Fibroblast of lung (primary cell): ENCODE results near the gene ADGRV1. TPM values are rescaled to one million over a fixed set of nuclear protein-coding genes. Genes with fewer than 3 reads are reported as not detected.
"Not testable (repeated sequence)": the region's sequence is repeated elsewhere in the genome, so short reads cannot be mapped to it uniquely, and the experiment has no call there.

Experiments used
- DNase-seq, 2 donors: peaks; one replicate each; pipeline versions ENCODE4 v3.0.0 to v3.0.0-alpha.2; 2010; ENCODE audit warnings: low read depth in 2 of 2
- H2AFZ ChIP-seq: 2 replicates; pipeline ENCODE4 v1.5.1; 2012; ENCODE audit warnings: low read length, control low read depth, inconsistent platforms
- H3K27ac ChIP-seq: 2 replicates; pipeline ENCODE4 v1.5.1; 2011; ENCODE audit warnings: low read length, control low read depth; ENCODE audit not compliant: insufficient read depth
- H3K27me3 ChIP-seq: 2 replicates; pipeline ENCODE4 v1.5.1; 2011; ENCODE audit warnings: mild to moderate bottlenecking, low read length; ENCODE audit not compliant: control insufficient read depth, insufficient read depth
- H3K36me3 ChIP-seq: 2 replicates; pipeline ENCODE4 v1.5.1; 2011; ENCODE audit warnings: low read length; ENCODE audit not compliant: control insufficient read depth, insufficient read depth
- H3K4me1 ChIP-seq: 2 replicates; pipeline ENCODE4 v1.5.1; 2011; ENCODE audit warnings: low read length; ENCODE audit not compliant: control insufficient read depth, insufficient read depth; ENCODE audit errors: extremely low read depth
- H3K4me2 ChIP-seq: 2 replicates; pipeline ENCODE4 v1.5.1; 2011; ENCODE audit warnings: low read length, control low read depth; ENCODE audit not compliant: insufficient read depth; ENCODE audit errors: extremely low read depth
- H3K4me3 ChIP-seq, 4 experiments: fragments of 200-600 bp in 1 of 4; sonication (generic) in 1 of 4; replicated peaks in 1 of 4; 2 replicates each; pipeline ENCODE4 v1.5.1; 2011 to 2016; ENCODE audit warnings: low read length in 4 of 4, low read depth in 3 of 4, mild to moderate bottlenecking in 3 of 4, control low read depth in 2 of 4, inconsistent platforms in 1 of 4, mixed read lengths in 1 of 4; ENCODE audit not compliant: insufficient read depth in 1 of 4; ENCODE audit errors: control extremely low read depth in 1 of 4
- H3K79me2 ChIP-seq: 2 replicates; pipeline ENCODE4 v1.5.1; 2012; ENCODE audit warnings: mild to moderate bottlenecking, low read length, inconsistent platforms; ENCODE audit not compliant: control insufficient read depth, insufficient read depth
- H3K9ac ChIP-seq: 2 replicates; pipeline ENCODE4 v1.5.1; 2011; ENCODE audit warnings: mild to moderate bottlenecking, low read length, control low read depth; ENCODE audit not compliant: insufficient read depth
- H3K9me3 ChIP-seq: 2 replicates; pipeline ENCODE4 v1.5.1; 2012; ENCODE audit warnings: low read depth, low read length; ENCODE audit not compliant: control insufficient read depth, insufficient read depth
- H4K20me1 ChIP-seq: 2 replicates; pipeline ENCODE4 v1.5.1; 2011; ENCODE audit warnings: low read length; ENCODE audit not compliant: control insufficient read depth, insufficient read depth; ENCODE audit errors: extremely low read depth
- EZH2 ChIP-seq: IDR thresholded peaks from 2 replicates; pipeline ENCODE4 v1.5.1; 2012; ENCODE audit warnings: low read length, control low read depth, mild to moderate bottlenecking; ENCODE audit errors: missing control alignments
- polyA plus RNA-seq, 2 donors: library from polyadenylated mRNA; depleted of rRNA in 1 of 2; stranded (reverse) in 1 of 2; unstranded in 1 of 2; fragments of >200 nt; gene quantifications; 2 replicates each; pipeline ENCODE4 v1.2.1, GENCODE V29; 2011 to 2012; ENCODE audit warnings: missing spikeins in 1 of 2
- total RNA-seq: library from RNA; depleted of rRNA; stranded (reverse); fragments of >200 nt; gene quantifications from 2 replicates; pipeline ENCODE4 v1.2.1, GENCODE V29; 2014
- TF ChIP-seq, protein P1 (sequence below), 2 donors: IDR thresholded peaks in 1 of 2; conservative IDR thresholded peaks in 1 of 2; 1 replicate in 1 of 2; 2 replicates in 1 of 2; pipeline ENCODE4 v1.5.1; 2011 to 2012; ENCODE audit warnings: low read length in 2 of 2, control low read depth in 1 of 2, inconsistent platforms in 1 of 2, low read depth in 1 of 2, mild to moderate bottlenecking in 1 of 2

ADGRV1 gene
- total and polyA plus RNA-seq, 2 donors (not counting 1 experiment from before 2014, with no cell fraction given), result 0.15 to 0.17 TPM

DNA sequence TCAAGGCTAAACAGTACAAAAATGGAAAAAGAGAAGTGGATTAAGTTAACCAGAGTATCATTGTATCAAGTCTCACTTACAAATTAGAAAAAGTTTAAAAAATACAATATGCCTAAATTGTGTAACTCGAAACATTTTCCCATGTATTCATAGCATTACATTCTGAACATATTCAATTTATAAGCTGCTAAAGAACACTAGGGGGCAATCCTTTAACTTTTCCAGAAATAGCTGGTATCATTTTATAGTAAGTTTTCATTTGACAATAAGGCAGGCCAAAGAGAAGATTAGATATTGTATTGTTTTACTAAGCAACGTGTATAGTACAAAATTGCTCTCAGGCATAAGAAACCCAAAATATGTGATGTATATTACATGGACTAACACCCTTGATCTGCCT lies 234.6 kb downstream of the ADGRV1 start:
- H3K4me3 ChIP-seq, result no peak overlapping the region
- TF ChIP-seq EZH2, result no peak
- TF ChIP-seq, protein P1, sequence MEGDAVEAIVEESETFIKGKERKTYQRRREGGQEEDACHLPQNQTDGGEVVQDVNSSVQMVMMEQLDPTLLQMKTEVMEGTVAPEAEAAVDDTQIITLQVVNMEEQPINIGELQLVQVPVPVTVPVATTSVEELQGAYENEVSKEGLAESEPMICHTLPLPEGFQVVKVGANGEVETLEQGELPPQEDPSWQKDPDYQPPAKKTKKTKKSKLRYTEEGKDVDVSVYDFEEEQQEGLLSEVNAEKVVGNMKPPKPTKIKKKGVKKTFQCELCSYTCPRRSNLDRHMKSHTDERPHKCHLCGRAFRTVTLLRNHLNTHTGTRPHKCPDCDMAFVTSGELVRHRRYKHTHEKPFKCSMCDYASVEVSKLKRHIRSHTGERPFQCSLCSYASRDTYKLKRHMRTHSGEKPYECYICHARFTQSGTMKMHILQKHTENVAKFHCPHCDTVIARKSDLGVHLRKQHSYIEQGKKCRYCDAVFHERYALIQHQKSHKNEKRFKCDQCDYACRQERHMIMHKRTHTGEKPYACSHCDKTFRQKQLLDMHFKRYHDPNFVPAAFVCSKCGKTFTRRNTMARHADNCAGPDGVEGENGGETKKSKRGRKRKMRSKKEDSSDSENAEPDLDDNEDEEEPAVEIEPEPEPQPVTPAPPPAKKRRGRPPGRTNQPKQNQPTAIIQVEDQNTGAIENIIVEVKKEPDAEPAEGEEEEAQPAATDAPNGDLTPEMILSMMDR (conservative IDR thresholded peaks at IDR 0.05 in 1 of 2, IDR thresholded peaks at IDR 0.05 in 1 of 2; ENCODE audit: low read depth in 1 of 2, low read length in 2 of 2), result peak in 1 of 2 donors; percentile 22
- no peaks in the 10 kb centered on the region for H3K27me3 ChIP-seq
- no peaks in the 10 kb centered on the region for H3K79me2 ChIP-seq
- no peaks in the 10 kb centered on the region for H3K36me3 ChIP-seq
- no peaks in the 10 kb centered on the region for H3K9me3 ChIP-seq
- H3K27ac ChIP-seq, result no peak overlapping the region
- H4K20me1 ChIP-seq, result no peaks in the 10 kb centered on the region
- H3K4me1 ChIP-seq, result no peaks in the 10 kb centered on the region
- no peak overlapping the region for H3K4me2 ChIP-seq
- DNase-seq, result peak in 1 of 2 donors; percentile 12
- H3K9ac ChIP-seq, result no peak overlapping the region
- no peak overlapping the region for H2AFZ ChIP-seq

DNA sequence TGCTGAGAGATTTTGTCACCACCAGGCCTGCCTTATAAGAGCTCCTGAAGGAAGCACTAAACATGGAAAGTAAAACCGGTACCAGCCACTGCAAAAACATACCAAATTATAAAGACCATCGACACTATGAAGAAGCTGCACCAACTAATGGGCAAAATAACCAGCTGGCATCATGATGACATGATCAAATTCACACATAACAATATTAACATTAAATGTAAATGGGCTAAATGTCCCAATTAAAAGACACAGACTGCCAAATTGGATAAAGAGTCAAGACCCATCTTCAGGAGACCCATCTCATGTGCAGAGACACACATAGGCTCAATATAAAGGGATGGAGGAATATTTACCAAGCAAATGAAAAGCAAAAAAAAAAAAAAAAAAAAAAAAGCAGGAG lies 238.3 kb downstream of the ADGRV1 start:
- H3K4me2 ChIP-seq, DNase-seq, H3K4me1 ChIP-seq, H3K4me3 ChIP-seq, H3K36me3 ChIP-seq, H3K9me3 ChIP-seq, H4K20me1 ChIP-seq, H3K27me3 ChIP-seq, H3K79me2 ChIP-seq, H3K9ac ChIP-seq, H2AFZ ChIP-seq, H3K27ac ChIP-seq: not testable (repeated sequence)

GRCh38 chr5:90800082-90800481 lies 241.5 kb downstream of the ADGRV1 start:
- not testable (repeated sequence) for H3K9ac ChIP-seq, H4K20me1 ChIP-seq, H3K27ac ChIP-seq, H3K9me3 ChIP-seq, H3K4me2 ChIP-seq, H3K4me3 ChIP-seq, H3K36me3 ChIP-seq, H3K27me3 ChIP-seq, H3K4me1 ChIP-seq, H2AFZ ChIP-seq, DNase-seq, H3K79me2 ChIP-seq

- not testable (repeated sequence) for H3K9ac ChIP-seq, H3K4me2 ChIP-seq, H3K79me2 ChIP-seq, H4K20me1 ChIP-seq, DNase-seq, H3K4me1 ChIP-seq, H3K27ac ChIP-seq, H3K27me3 ChIP-seq, H3K4me3 ChIP-seq, H3K9me3 ChIP-seq, H2AFZ ChIP-seq, H3K36me3 ChIP-seq
Measured at GRCh38 chr5:90800515-90800914, 241.9 kb downstream of the ADGRV1 start.
